SU-DHL-6 (cell line): ENCODE data around the gene ACVR1B.

ENCODE experiments used
- EZH2phosphoT487 ChIP-seq: fragments of 200-600 bp; sonication (generic), shearing (Covaris generic); conservative IDR thresholded peaks from 2 replicates; pipeline ENCODE4 v1.6.1; 2018; ENCODE audit warnings: mild to moderate bottlenecking, antibody characterized with exemption, low read length, moderate library complexity, mixed read lengths
- TF ChIP-seq, protein P1 (sequence below): fragments of 200-600 bp; sonication (generic); IDR thresholded peaks from one replicate; pipeline ENCODE4 v1.5.1; 2017; ENCODE audit warnings: antibody characterized with exemption, mild to moderate bottlenecking, low read length, moderate library complexity; ENCODE audit not compliant: insufficient read depth, poor library complexity, severe bottlenecking

DNA sequence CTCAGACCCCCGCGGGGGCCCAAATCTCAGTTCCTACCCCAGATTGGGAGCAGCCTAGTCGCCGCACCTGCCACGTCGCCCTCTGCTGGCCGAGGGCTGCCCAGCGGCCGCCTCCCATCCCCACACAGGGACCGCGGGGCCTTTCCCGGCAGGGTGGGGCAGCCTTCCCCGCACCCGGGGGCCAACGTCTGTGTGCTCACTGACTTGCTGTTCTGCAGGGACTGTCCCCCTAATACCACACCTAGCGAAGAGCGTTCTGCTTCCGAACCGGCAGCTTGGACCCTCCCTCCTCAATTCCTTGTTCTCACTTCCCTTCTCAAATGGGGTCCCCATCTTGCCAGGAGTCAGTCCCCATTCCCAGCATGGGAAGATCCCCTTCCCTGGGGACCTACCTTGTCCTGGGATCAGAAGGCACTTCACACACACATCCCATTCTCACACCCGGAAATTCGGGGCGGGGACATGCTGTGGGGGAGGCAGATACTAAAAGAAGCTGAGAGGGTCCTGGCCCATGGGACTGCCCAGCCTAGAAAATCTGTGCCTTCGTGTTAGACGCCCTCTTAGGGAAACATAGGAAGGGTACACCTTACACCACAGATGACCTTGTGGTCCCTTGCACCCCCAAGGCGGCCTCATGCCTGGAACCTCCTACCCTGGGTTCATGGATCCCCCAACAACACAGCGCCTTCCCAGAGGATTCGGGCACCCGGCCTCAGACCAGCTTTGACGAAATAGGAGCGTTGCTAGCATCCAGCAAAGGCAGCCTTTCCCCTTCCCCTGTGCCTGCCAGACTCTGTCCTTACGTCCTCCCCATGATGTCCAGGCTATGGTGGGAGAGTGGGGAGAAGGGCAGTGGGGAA lies 27.8 kb upstream of the ACVR1B start:
- no peak for TF ChIP-seq EZH2phosphoT487
- TF ChIP-seq, protein P1, sequence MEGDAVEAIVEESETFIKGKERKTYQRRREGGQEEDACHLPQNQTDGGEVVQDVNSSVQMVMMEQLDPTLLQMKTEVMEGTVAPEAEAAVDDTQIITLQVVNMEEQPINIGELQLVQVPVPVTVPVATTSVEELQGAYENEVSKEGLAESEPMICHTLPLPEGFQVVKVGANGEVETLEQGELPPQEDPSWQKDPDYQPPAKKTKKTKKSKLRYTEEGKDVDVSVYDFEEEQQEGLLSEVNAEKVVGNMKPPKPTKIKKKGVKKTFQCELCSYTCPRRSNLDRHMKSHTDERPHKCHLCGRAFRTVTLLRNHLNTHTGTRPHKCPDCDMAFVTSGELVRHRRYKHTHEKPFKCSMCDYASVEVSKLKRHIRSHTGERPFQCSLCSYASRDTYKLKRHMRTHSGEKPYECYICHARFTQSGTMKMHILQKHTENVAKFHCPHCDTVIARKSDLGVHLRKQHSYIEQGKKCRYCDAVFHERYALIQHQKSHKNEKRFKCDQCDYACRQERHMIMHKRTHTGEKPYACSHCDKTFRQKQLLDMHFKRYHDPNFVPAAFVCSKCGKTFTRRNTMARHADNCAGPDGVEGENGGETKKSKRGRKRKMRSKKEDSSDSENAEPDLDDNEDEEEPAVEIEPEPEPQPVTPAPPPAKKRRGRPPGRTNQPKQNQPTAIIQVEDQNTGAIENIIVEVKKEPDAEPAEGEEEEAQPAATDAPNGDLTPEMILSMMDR = peak; percentile 78
